G401.6 (cell line): Measurements from ENCODE around the gene NINJ2.

Experiments used
- FAIRE-seq: peaks from 2 replicates; lab custom pipeline; 2012; peaks lifted over from hg19 to GRCh38; lab: Jason Lieb, UNC

The NINJ2 gene

DNA sequence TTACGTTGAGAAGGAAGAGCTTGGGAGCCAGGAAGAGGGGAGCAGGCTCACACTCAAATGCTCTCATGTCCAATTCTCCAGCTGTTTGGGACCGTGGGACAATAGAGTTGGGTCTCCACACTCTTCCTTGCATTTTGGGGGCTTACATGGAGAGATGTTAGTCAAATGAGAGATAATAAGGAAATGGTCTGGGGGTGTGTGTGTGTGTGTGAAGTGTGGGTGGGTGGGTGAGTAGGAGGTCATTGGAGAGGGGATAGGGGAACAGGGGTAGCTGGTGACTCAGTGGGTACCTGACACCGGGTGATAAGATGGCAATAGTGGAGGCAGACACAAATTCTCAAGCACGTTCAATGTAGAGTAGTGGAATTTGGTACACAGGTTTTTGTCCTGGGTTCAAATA lies 135.5 kb downstream of the NINJ2 start:
- FAIRE-seq = no peak

DNA sequence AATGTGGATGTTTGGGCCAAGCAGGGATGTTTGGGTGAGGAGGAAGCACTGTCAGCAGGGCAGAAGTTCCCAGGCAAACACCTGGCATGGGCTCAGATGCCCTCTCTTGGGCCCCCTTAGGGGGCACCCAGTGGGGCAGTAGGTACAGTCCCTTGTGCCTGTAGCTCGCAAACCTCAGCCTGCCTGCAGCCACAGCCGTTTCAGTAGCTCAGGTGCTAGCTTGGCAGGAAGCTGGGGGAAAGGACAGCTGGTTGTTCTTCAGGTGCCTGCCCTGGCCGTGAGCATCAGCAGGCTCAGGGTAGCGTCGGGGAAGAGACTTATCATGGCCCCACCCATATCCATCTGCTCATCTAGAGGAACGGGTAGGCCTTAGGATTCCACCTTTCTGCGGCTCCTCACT lies 136.0 kb downstream of the NINJ2 start:
- no peak for FAIRE-seq

DNA sequence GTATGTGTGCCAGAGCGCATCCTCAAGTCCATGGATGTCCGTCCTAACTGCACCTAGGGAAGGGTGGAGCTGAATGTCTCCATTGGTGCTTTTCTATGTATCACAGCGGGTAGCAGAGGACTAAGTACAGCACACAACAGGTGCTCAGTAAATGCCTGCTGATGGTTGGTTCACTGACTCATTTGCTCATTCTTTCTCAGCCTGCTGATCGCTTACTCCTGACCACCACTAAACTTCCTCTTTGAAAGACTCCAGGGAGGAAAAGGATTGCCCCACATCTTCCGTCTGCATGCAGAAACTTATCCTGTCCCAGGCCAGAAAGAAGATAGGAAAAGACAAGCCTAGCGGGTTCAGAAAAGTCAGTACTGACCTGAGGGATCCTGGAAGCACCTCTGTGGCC lies 137.2 kb downstream of the NINJ2 start:
- no peak for FAIRE-seq

DNA sequence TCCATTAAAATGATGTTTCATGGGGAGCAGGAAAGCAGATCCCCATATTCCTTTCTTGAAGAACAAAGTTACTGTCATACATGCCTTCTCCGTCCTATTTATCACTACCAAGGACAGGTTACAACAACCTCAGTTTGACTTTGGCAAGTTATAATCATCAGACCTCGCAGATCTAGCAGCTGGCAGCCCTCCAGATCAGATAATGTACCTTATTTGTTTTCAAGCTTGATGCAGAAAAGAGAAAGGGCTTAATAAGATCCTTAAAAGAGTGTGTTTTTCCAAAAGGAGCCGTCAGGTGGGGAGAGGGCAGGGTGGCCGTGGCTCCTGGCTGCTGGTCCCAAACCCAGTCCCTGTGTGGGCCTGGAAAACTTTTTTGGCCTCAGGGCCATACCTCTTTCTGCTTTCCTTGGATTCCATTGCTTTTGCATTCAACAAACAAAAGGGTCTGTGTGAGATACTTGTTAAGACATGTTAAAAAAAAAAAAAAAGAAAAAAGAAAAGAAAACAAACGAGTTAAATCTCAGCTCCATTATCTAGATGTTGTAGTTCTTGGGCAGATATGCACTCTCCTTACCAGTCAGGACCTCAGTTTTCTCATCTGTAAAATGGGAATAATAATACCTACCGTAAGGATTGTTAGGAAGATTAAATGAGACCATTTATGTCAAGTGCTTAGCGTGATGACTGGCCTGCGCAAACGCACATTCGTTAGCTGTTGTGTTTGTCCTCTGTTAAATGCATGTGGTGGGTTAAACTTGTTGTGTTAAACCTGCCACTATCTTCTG lies 138.9 kb downstream of the NINJ2 start:
- no peak for FAIRE-seq

DNA sequence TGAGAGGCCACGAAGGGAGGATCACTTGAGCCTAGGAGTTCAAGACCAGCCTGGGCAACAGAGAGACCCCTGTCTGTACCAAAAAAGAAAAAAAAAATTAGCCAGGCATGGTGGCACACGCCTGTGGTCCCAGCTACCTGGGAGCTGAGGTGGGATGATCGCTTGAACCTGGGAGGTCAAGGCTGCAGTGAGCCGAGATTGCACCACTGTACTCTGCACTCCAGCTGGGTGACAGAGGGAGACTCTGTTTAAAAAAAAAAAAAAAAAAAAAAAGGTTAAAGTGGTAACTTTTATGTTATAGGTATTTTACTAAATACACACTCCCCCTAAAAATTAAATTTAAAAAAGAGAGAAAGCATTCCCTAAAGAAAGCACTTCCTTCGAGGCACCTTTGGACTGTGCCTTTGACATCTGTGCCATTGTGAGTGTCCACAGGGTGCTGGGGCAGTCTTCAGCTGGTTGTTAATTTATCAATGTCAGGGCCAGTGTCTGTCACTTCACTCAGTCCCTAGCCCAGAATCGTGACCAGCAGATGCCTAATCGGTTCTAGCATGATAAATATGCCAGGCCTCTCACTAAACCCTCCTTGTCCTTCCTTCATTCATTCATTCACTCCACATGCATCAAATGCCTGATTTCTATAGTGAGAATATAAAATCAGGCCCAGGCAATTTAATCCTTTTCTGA lies 140.4 kb downstream of the NINJ2 start:
- no peak for FAIRE-seq

DNA sequence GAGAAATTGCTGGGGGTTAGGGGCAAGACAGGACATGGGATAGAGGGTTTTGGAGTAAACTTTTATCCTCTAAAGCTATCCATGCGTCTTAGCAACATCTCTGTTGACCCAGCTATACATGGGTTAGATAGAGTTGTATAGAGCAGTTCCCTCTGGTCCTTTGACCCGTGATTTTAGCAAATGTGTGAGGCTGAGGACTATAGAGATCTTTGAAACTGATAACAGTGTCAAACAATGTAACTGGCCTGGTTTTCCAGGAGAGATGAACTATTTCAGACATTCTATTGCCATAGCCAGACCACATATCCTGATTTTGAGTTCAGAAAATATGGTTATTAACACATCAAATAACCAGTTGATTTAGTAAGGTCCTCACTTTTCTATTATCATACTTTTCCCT lies 143.1 kb downstream of the NINJ2 start:
- no peak for FAIRE-seq

DNA sequence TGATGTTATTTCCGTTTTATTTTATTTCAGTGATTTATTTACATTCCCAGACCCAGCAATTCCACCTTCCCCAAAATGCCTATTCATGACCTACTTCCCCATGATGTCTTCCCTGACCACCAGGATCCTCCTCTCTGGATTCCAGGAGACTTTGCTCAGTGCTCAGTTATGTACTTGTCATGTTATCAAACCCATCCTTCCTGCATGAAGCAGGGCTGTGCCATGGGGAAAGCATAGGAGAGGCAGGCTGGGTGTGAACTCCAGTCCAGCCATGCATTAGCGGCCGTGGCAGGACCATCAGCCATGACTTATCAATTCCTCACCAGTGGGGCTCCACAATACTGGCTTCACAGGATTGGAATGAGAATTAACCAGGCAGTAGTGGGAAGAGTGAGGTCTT lies 145.7 kb downstream of the NINJ2 start:
- no peak for FAIRE-seq
